Lung (tissue), 12 donors: Measurements from ENCODE around the gene AMOTL2. TPM values are rescaled to one million over a fixed set of nuclear protein-coding genes. Genes with fewer than 3 reads are reported as not detected.

Source experiments
- ATAC-seq: fragments of 200-7000 bp; cut with Tn5 transposase; one replicate; pipeline ENCODE4 v1.9.1; 2020; ENCODE audit warnings: moderate number of reproducible peaks; ENCODE audit not compliant: insufficient read depth, low FRiP score
- DNase-seq, 3 donors: peaks; one replicate each; pipeline ENCODE4 v3.0.0-alpha.2; 2013 to 2017
- H3K27ac ChIP-seq, 2 donors: one replicate each; pipeline ENCODE4 v1.5.1; 2013; ENCODE audit warnings: mild to moderate bottlenecking in 2 of 2, moderate library complexity in 2 of 2, control low read depth in 1 of 2, inconsistent platforms in 1 of 2, low read depth in 1 of 2, low read length in 1 of 2
- H3K27me3 ChIP-seq, 3 donors: one replicate each; pipeline ENCODE4 v1.5.1; 2013; ENCODE audit warnings: low read length in 2 of 3; ENCODE audit not compliant: control insufficient read depth in 3 of 3, insufficient read depth in 3 of 3
- H3K36me3 ChIP-seq, 4 donors: one replicate each; pipeline ENCODE4 v1.5.1; 2013; ENCODE audit warnings: low read length in 4 of 4, mild to moderate bottlenecking in 1 of 4, moderate library complexity in 1 of 4; ENCODE audit not compliant: control insufficient read depth in 4 of 4, insufficient read depth in 4 of 4
- H3K4me1 ChIP-seq, 5 donors: one replicate each; pipeline ENCODE4 v1.5.1; 2013; ENCODE audit warnings: low read length in 5 of 5, mild to moderate bottlenecking in 2 of 5, moderate library complexity in 1 of 5; ENCODE audit not compliant: control insufficient read depth in 5 of 5, insufficient read depth in 5 of 5
- H3K4me3 ChIP-seq: one replicate; pipeline ENCODE4 v1.5.1; 2013; ENCODE audit warnings: mild to moderate bottlenecking, control low read depth, moderate library complexity
- H3K9ac ChIP-seq, 2 donors: one replicate each; pipeline ENCODE4 v1.5.1; 2013; ENCODE audit warnings: low read length in 2 of 2, control low read depth in 1 of 2; ENCODE audit not compliant: insufficient read depth in 1 of 2
- H3K9me3 ChIP-seq, 4 donors: one replicate each; pipeline ENCODE4 v1.5.1; 2013; ENCODE audit warnings: low read length in 3 of 4, mild to moderate bottlenecking in 1 of 4, moderate library complexity in 1 of 4; ENCODE audit not compliant: control insufficient read depth in 4 of 4, insufficient read depth in 3 of 4
- WGBS, 2 donors: extraction: QIAGEN DNeasy Blood & Tissue Kit; methylation state at CpG; one replicate each; pipeline ENCODE4 v1.1.7; 2013; 5-methylcytosine and 5-hydroxymethylcytosine counted together
- polyA plus RNA-seq, 2 donors: library from polyadenylated mRNA; stranded (reverse); fragments of 200-250 nt; gene quantifications; one replicate each; pipeline ENCODE4 v1.2.1, GENCODE V29; 2013
- total RNA-seq, 2 donors: library from RNA; depleted of rRNA in 1 of 2; stranded (reverse); fragments of >200 nt in 1 of 2; gene quantifications; one replicate each; pipeline ENCODE4 v1.2.1, GENCODE V29; 2014 to 2021
- TF ChIP-seq, protein P1 (sequence below): IDR thresholded peaks from 2 replicates; pipeline ENCODE4 v1.5.1; 2012; ENCODE audit warnings: mild to moderate bottlenecking; ENCODE audit errors: control extremely low read depth, extremely low read depth
- donor health status: control.
- donor health status: control.
- donor health status: Bipolar disorder and iron deficiency.
- donor health status: healthy.
- donor health status: DM: yes; HTN: yes; CAD: no.

The AMOTL2 gene
- total and polyA plus RNA-seq, 4 donors = 27.4 to 129 (median 75.9) TPM

DNA sequence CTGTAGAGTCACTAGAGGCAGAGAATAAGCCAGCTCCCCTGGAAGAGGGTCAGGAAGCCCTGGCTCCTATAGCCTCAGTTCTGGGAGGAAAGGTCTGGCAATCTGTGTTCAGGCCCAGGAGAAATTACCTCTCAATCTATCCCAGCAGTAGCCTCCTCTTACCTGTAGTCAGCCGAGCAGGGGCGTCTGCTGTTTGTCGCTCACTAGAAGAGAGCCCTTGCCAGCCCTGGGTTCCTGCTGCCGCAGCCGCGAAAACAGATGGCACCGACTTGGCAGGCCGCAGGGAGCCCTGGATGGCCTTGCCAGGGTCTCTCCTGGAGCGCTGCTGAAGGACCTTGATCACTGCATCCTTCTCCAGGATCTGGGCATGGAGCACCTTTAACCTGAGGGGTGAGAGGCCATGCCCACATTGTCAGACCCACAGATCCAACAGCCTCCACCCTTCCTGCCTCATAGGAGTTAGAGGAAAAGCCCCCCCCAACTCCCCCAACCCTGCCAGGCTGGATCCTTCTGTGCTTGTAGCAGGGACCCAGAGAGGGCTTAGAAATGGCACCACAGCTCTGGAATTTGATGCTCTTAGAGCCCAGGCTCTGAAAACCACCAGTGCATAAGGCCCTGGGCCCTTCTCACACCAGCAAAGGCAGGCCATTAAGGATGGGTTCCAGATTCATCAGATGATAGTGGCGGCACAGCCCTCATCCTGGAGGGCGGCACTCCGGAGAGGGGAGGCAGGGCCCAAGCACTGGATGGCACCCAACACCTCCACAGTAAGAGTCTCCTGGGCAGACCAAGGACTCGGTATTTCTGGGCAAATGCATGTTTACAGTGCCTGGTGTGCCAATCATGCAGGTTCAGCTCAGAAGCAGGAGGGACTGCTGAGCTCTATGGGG lies 14.9 kb downstream of the AMOTL2 start:
- peaks cover 41 to 78% (median 56%) of the 10 kb centered on the region in 4 donors for H3K36me3 ChIP-seq
- peaks cover 12 to 57% (median 37%) of the 10 kb centered on the region in 5 donors for H3K4me1 ChIP-seq
- ATAC-seq (no peak), DNase-seq (no peak)
- no peaks in the 10 kb centered on the region for H3K9me3 ChIP-seq
- no peak overlapping the region for H3K9ac ChIP-seq
- TF ChIP-seq, protein P1, sequence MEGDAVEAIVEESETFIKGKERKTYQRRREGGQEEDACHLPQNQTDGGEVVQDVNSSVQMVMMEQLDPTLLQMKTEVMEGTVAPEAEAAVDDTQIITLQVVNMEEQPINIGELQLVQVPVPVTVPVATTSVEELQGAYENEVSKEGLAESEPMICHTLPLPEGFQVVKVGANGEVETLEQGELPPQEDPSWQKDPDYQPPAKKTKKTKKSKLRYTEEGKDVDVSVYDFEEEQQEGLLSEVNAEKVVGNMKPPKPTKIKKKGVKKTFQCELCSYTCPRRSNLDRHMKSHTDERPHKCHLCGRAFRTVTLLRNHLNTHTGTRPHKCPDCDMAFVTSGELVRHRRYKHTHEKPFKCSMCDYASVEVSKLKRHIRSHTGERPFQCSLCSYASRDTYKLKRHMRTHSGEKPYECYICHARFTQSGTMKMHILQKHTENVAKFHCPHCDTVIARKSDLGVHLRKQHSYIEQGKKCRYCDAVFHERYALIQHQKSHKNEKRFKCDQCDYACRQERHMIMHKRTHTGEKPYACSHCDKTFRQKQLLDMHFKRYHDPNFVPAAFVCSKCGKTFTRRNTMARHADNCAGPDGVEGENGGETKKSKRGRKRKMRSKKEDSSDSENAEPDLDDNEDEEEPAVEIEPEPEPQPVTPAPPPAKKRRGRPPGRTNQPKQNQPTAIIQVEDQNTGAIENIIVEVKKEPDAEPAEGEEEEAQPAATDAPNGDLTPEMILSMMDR = no peak
- peak overlapping the region in 1 of 2 donors; percentile 62 for H3K27ac ChIP-seq
- no peak overlapping the region for H3K4me3 ChIP-seq
- no peaks in the 10 kb centered on the region for H3K27me3 ChIP-seq
- 71 to 87% methylated on average over 13 of the region's 13 CpGs for whole genome bisulfite sequencing, 2 donors

DNA sequence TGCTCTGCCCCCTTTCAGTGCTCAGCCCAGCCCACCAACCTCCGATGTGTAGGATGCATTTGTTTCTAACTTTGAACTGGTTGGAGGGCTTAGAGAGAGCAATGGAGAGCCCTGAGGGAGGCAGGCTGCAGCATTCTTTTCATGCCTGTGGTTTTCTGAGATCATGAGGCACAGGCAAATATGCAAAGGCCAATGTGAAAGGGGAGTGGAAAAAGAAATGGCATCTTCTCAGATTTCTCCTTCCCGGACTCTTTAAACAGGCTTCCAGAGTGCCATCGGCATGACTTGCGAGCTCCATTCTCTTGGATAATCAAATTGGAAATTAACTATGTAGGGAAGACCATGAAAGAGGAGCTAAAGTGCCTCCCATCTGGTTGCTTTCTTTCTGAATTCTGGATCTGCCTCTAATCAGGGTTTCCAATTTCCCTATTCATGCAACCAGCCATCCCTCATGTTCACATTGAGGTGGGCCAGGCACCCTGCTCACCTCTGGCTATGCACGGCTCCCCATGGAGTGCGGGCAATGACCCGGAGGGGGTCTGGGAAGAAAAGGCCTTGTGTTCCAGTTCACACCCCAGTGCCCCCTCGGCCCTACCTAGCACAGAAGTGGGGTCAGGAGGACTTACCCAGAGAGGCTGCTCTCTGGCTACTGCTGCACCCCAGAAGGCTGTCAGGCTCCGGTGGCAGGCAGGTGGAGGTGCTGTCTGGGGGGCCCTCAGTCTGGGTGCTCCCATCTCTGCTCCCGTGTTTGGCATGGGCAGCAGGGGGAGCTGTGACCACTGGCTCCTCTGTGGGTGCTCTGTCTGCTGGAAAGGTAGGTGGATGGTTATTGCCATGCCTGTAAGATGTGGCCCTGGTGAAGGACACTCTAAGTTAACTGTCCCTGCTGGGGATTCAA lies 16.1 kb downstream of the AMOTL2 start:
- DNase-seq (peak; percentile 79 to 89 (median 87)), ATAC-seq (peak; percentile 77)
- Histone ChIP-seq H3K9ac (no peak overlapping the region), H3K27me3 (no peaks in the 10 kb centered on the region), H3K4me3 (no peak overlapping the region), H3K9me3 (no peaks in the 10 kb centered on the region), H3K27ac (peak overlapping the region; percentile 34 to 87), H3K4me1 (peaks cover 8 to 54% (median 35%) of the 10 kb centered on the region in 5 donors), H3K36me3 (peaks cover 41 to 75% (median 54%) of the 10 kb centered on the region in 4 donors)
- TF ChIP-seq, protein P1 = no peak
- WGBS, 2 donors = 59 to 67% methylated on average over 10 of the region's 10 CpGs

DNA sequence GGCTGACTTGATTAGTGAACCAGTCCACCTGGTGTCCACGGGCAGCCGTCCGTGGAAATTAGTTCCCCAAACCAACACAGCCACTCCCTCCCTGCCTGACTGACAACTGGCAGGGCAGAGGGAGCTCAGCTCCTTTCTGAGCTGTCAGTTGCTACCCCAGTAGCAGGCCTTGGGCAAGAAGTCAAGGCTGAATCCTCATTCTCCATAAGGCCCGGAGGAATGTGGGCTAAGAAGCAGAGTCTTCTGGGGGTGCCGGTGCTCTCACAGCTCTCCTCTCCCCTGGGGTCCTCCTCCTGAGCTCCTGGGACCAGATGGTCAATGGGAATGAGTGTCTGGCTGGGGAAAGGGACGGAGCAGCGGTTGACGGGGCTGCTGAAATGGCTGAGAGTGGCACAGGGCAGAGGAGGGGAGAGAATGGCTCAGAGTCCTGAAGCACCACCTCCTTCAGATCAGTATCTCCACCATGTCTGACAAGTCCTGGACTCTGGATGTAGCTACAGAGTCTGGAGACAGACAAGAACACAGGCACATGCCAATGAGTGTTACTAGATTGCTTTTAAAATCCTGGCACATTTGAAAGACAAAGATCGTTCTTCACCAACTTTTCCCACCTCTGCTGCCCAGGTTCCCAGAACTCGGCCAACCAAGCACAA lies 16.9 kb downstream of the AMOTL2 start:
- no peak for DNase-seq
- peaks cover 8 to 57% (median 39%) of the 10 kb centered on the region in 5 donors for H3K4me1 ChIP-seq
- no peak overlapping the region for H3K4me3 ChIP-seq
- 56 to 72% methylated on average over 10 of the region's 10 CpGs for WGBS, 2 donors
- no peaks in the 10 kb centered on the region for H3K9me3 ChIP-seq
- H3K36me3 ChIP-seq = peaks cover 39 to 70% (median 49%) of the 10 kb centered on the region in 4 donors
- H3K27me3 ChIP-seq = no peaks in the 10 kb centered on the region
- H3K9ac ChIP-seq = no peak overlapping the region
- TF ChIP-seq, protein P1 = no peak
- peak; percentile 2 for ATAC-seq
- H3K27ac ChIP-seq = peak overlapping the region; percentile 37 to 87
